GM10248 (cell line): ENCODE measurements around the gene PATJ.
"Not testable (repeated sequence)": the region's sequence is repeated elsewhere in the genome, so short reads cannot be mapped to it uniquely, and the experiment has no call there.

Experiments
- CTCF ChIA-PET: fragments of 300-600 bp; sonication (Branson Sonifier 250); formaldehyde crosslinking; extraction: SDS; loops from one replicate; lab custom pipeline; 2021; ENCODE audit warnings: antibody characterized with exemption; lab: Yijun Ruan, JAX
- POLR2A ChIA-PET: fragments of 350-650 bp; sonication (Branson Sonifier 250); formaldehyde crosslinking; extraction: SDS; loops from one replicate; lab custom pipeline; 2020; ENCODE audit warnings: antibody characterized with exemption; lab: Yijun Ruan, JAX
- DNase-seq: peaks from one replicate; pipeline ENCODE4 v3.0.0; 2012; ENCODE audit errors: extremely low spot score
- CTCF ChIP-seq: IDR thresholded peaks from 2 replicates; pipeline ENCODE4 v1.5.1; 2012; ENCODE audit warnings: mild to moderate bottlenecking, low read depth; ENCODE audit errors: extremely low read depth, missing control alignments, control extremely low read depth

The PATJ gene

GRCh38 chr1:61873581-61873980 is 131.3 kb downstream of the PATJ start:
- POLR2A ChIA-PET: no interaction called here
- CTCF ChIA-PET: interaction anchor here (2.4 kb wide), 1 partner anchor 10 kb away, joined by 5 read pairs; no protein-coding TSS in a partner anchor
- DNase-seq: no peak
- no peak for TF ChIP-seq CTCF

GRCh38 chr1:61873994-61874393 is 131.7 kb downstream of the PATJ start:
- TF ChIP-seq CTCF: no peak
- DNase-seq: no peak
- CTCF ChIA-PET: interaction anchor here (2.4 kb wide), 1 partner anchor 9 kb away, joined by 5 read pairs; no protein-coding TSS in a partner anchor
- POLR2A ChIA-PET: no interaction called here

- DNase-seq: no peak
- TF ChIP-seq CTCF: no peak
- CTCF ChIA-PET: no interaction called here
- POLR2A ChIA-PET: no interaction called here
Observed at GRCh38 chr1:61875198-61875597, 132.9 kb downstream of the PATJ start.

- not testable (repeated sequence) for DNase-seq
- CTCF ChIA-PET: interaction anchor here (1.7 kb wide), 1 partner anchor 12 kb away, joined by 3 read pairs; no protein-coding TSS in a partner anchor
Observed at GRCh38 chr1:61879887-61880474, 137.7 kb downstream of the PATJ start.

GRCh38 chr1:61887076-61887867 is 145.0 kb downstream of the PATJ start:
- ChIA-PET POLR2A (no interaction called here), CTCF (no interaction called here)
- no peak for TF ChIP-seq CTCF

More at GRCh38 chr1:61879887-61880474, 137.7 kb downstream of the PATJ start:
- POLR2A ChIA-PET: not testable (repeated sequence)

GRCh38 chr1:61887931-61888564 is 145.8 kb downstream of the PATJ start:
- no peak for DNase-seq
- CTCF ChIA-PET: no interaction called here
- POLR2A ChIA-PET: no interaction called here
- TF ChIP-seq CTCF: no peak

More at GRCh38 chr1:61887076-61887867, 145.0 kb downstream of the PATJ start:
- DNase-seq: no peak
